Activated CD8-positive, alpha-beta T cell treated with anti-CD3 and anti-CD28 coated beads for 36 hours (primary cell): ENCODE results near the gene EYA3. TPM values are rescaled to one million over a fixed set of nuclear protein-coding genes. Genes with fewer than 3 reads are reported as not detected.

Experiments
- ATAC-seq: fragments of 200-7000 bp; cut with Tn5 transposase; one replicate; pipeline ENCODE4 v1.10.0; 2021; ENCODE audit warnings: mild to moderate bottlenecking, moderate library complexity
- CTCF ChIA-PET: fragments of 350-600 bp; sonication (Branson Sonifier 250); formaldehyde crosslinking; loops from one replicate; lab custom pipeline; 2021; ENCODE audit warnings: antibody characterized with exemption; lab: Charles Lee
- POLR2A ChIA-PET: fragments of 350-600 bp; sonication (Branson Sonifier 250); formaldehyde crosslinking; loops from one replicate; lab custom pipeline; 2021; ENCODE audit warnings: antibody characterized with exemption; lab: Charles Lee
- DNase-seq: peaks from one replicate; pipeline ENCODE4 v3.0.0-alpha.2; 2020
- H3K27ac Mint-ChIP-seq: one replicate; pipeline ENCODE4 v1.8.0; 2021; ENCODE audit warnings: mild to moderate bottlenecking, mixed read lengths
- H3K27me3 Mint-ChIP-seq: one replicate; pipeline ENCODE4 v1.8.0; 2021; ENCODE audit warnings: mixed read lengths
- H3K36me3 Mint-ChIP-seq: one replicate; pipeline ENCODE4 v1.8.0; 2021; ENCODE audit warnings: low read depth, mixed read lengths
- H3K4me1 Mint-ChIP-seq: one replicate; pipeline ENCODE4 v1.8.0; 2021; ENCODE audit warnings: low read depth, mixed read lengths
- H3K4me3 Mint-ChIP-seq: one replicate; pipeline ENCODE4 v1.8.0; 2021; ENCODE audit warnings: mild to moderate bottlenecking, moderate library complexity, mixed read lengths
- H3K9me3 Mint-ChIP-seq: one replicate; pipeline ENCODE4 v1.8.0; 2021; ENCODE audit warnings: mixed read lengths
- CTCF ChIP-seq: fragments of 200-600 bp; IDR thresholded peaks from one replicate; pipeline ENCODE4 v1.8.0; 2022; ENCODE audit warnings: antibody characterized with exemption, mild to moderate bottlenecking
- intact Hi-C: fragments of 100-400 bp; cut with micrococcal nuclease; formaldehyde crosslinking; loops from one replicate; pipeline ENCODE4 v1.10.0; 2022
- total RNA-seq, 2 experiments: library from RNA; stranded (reverse); gene quantifications; one replicate each; pipeline ENCODE4 v1.2.3, GENCODE V29; 2021

Gene EYA3
- total RNA-seq, 2 experiments from 2014 or later = 34.6 to 34.9 TPM

- peaks cover 8% of the 10 kb centered on the region for H3K27me3 Mint-ChIP-seq
- intact Hi-C loops = no loop called here
- H3K27ac Mint-ChIP-seq = no peak overlapping the region
- POLR2A ChIA-PET = interaction anchor here (1.2 to 1.7 kb wide), 2 partner anchors 25 to 123 kb away, joined by 3 read pairs; partner anchors contain the start of genes ATP5IF1 and EYA3
- no peaks in the 10 kb centered on the region for H3K9me3 Mint-ChIP-seq
- H3K4me3 Mint-ChIP-seq = no peak overlapping the region
- DNase-seq (no peak), ATAC-seq (no peak)
- peak; percentile 5 for TF ChIP-seq CTCF
- CTCF ChIA-PET = interaction anchor here (0.7 to 1.0 kb wide), 3 partner anchors 38 to 1111 kb away, joined by 3 read pairs; no protein-coding TSS in a partner anchor
- H3K36me3 Mint-ChIP-seq = no peaks in the 10 kb centered on the region
- peaks cover 25% of the 10 kb centered on the region for H3K4me1 Mint-ChIP-seq
Observed at GRCh38 chr1:28113242-28113572, 24.8 kb upstream of the EYA3 start.

GRCh38 chr1:28112388-28113241, 24.2 kb upstream of the EYA3 start:
- no peaks in the 10 kb centered on the region for H3K9me3 Mint-ChIP-seq
- no peak for ATAC-seq
- no peaks in the 10 kb centered on the region for H3K36me3 Mint-ChIP-seq
- POLR2A ChIA-PET = interaction anchor here (1.1 to 1.7 kb wide), 4 partner anchors 25 to 123 kb away, joined by 3 to 5 read pairs (median 3); partner anchors contain the start of genes ATP5IF1 and EYA3
- peak; percentile 29 for TF ChIP-seq CTCF
- CTCF ChIA-PET = interaction anchor here (0.8 to 1.9 kb wide), 7 partner anchors 14 to 171 kb away, joined by 3 to 12 read pairs (median 3); no protein-coding TSS in a partner anchor
- DNase-seq = peak; percentile 25
- H3K27ac Mint-ChIP-seq = no peak overlapping the region
- intact Hi-C loops = no loop called here
- H3K27me3 Mint-ChIP-seq = peaks cover 6% of the 10 kb centered on the region
- no peak overlapping the region for H3K4me3 Mint-ChIP-seq
- H3K4me1 Mint-ChIP-seq = peaks cover 25% of the 10 kb centered on the region

- no peaks in the 10 kb centered on the region for H3K36me3 Mint-ChIP-seq
Observed at GRCh38 chr1:28111157-28111556, 22.7 kb upstream of the EYA3 start.

GRCh38 chr1:28110555-28110954, 22.1 kb upstream of the EYA3 start:
- Mint-ChIP-seq H3K9me3 (no peaks in the 10 kb centered on the region), H3K4me1 (peaks cover 25% of the 10 kb centered on the region), H3K27ac (no peak overlapping the region), H3K4me3 (no peak overlapping the region), H3K27me3 (no peaks in the 10 kb centered on the region), H3K36me3 (no peaks in the 10 kb centered on the region)
- ChIA-PET CTCF (interaction anchor here (1.2 to 2.0 kb wide), 2 partner anchors 19 to 38 kb away, joined by 3 to 9 read pairs; no protein-coding TSS in a partner anchor), POLR2A (no interaction called here)
- intact Hi-C loops = no loop called here
- ATAC-seq = no peak
- no peak for TF ChIP-seq CTCF
- no peak for DNase-seq

More at GRCh38 chr1:28111157-28111556, 22.7 kb upstream of the EYA3 start:
- peak; percentile 22 for DNase-seq
- intact Hi-C loops = no loop called here
- Mint-ChIP-seq H3K27me3 (no peaks in the 10 kb centered on the region), H3K4me3 (no peak overlapping the region), H3K9me3 (no peaks in the 10 kb centered on the region), H3K4me1 (peaks cover 25% of the 10 kb centered on the region), H3K27ac (no peak overlapping the region)
- peak; percentile 48 for ATAC-seq
- TF ChIP-seq CTCF = no peak
- CTCF ChIA-PET = interaction anchor here (1.9 kb wide), 1 partner anchor 19 kb away, joined by 12 read pairs; no protein-coding TSS in a partner anchor
- POLR2A ChIA-PET = no interaction called here

GRCh38 chr1:28109639-28110038, 21.2 kb upstream of the EYA3 start:
- Mint-ChIP-seq H3K27ac (no peak overlapping the region), H3K9me3 (no peaks in the 10 kb centered on the region), H3K4me1 (peaks cover 16% of the 10 kb centered on the region), H3K27me3 (no peaks in the 10 kb centered on the region), H3K36me3 (no peaks in the 10 kb centered on the region), H3K4me3 (no peak overlapping the region)
- ATAC-seq (no peak), DNase-seq (no peak)
- CTCF ChIA-PET = interaction anchor here (0.7 to 2.0 kb wide), 4 partner anchors 18 to 99 kb away, joined by 3 to 9 read pairs (median 3); no protein-coding TSS in a partner anchor
- intact Hi-C loops = no loop called here
- TF ChIP-seq CTCF = no peak
- POLR2A ChIA-PET = interaction anchor here (0.6 kb wide), 1 partner anchor 534 kb away, joined by 3 read pairs; no protein-coding TSS in a partner anchor
